ENCODE data around the gene SYT11. TPM values are rescaled to one million over a fixed set of nuclear protein-coding genes. Genes with fewer than 3 reads are reported as not detected.

SYT11 gene
- polyA plus RNA-seq, 1 experiment = 49.0 TPM

- ChIA-PET CTCF (interaction anchor here (1.2 to 1.7 kb wide), 3 partner anchors 58 to 682 kb away, joined by 4 to 6 read pairs (median 5); no protein-coding TSS in a partner anchor), POLR2A (no interaction called here)
- H3K27ac ChIP-seq (ENCODE audit: low read depth, low read length) = no peak overlapping the region
- no peaks in the 10 kb centered on the region; the same call in 1 of the 2 replicates for H3K9me3 ChIP-seq (ENCODE audit: control insufficient read depth, insufficient read depth, low read length)
- H3K4me3 ChIP-seq (ENCODE audit: low read depth, low read length) = peak overlapping the region; percentile 43
- no peak for TF ChIP-seq CTCF (IDR thresholded peaks at IDR 0.05; ENCODE audit: low read depth, low read length)
- no peaks in the 10 kb centered on the region for H3K27me3 ChIP-seq (ENCODE audit: control insufficient read depth, insufficient read depth, low read length)
- no peak for DNase-seq (ENCODE audit: low read depth, low spot score)
These were observed 72.1 kb downstream of the SYT11 start for GRCh38 chr1:155931332-155932038.

- DNase-seq (ENCODE audit: low read depth, low spot score) = no peak
- no peak for TF ChIP-seq CTCF (IDR thresholded peaks at IDR 0.05; ENCODE audit: low read depth, low read length)
- H3K27ac ChIP-seq (ENCODE audit: low read depth, low read length) = no peak overlapping the region
- peak overlapping the region; percentile 43 for H3K4me3 ChIP-seq (ENCODE audit: low read depth, low read length)
- no peaks in the 10 kb centered on the region for H3K27me3 ChIP-seq (ENCODE audit: control insufficient read depth, insufficient read depth, low read length)
- POLR2A ChIA-PET = no interaction called here
- CTCF ChIA-PET = interaction anchor here (1.1 to 2.5 kb wide), 4 partner anchors 58 to 682 kb away, joined by 3 to 12 read pairs (median 4); no protein-coding TSS in a partner anchor
- no peaks in the 10 kb centered on the region; the same call in 1 of the 2 replicates for H3K9me3 ChIP-seq (ENCODE audit: control insufficient read depth, insufficient read depth, low read length)
These were observed 72.7 kb downstream of the SYT11 start for GRCh38 chr1:155932081-155932480.

GRCh38 chr1:155932487-155932886 is 73.1 kb downstream of the SYT11 start:
- no peak for TF ChIP-seq CTCF (IDR thresholded peaks at IDR 0.05; ENCODE audit: low read depth, low read length)
- DNase-seq (ENCODE audit: low read depth, low spot score) = no peak
- ChIA-PET CTCF (interaction anchor here (1.1 to 2.5 kb wide), 4 partner anchors 58 to 683 kb away, joined by 3 to 12 read pairs (median 4); no protein-coding TSS in a partner anchor), POLR2A (interaction anchor here (0.6 kb wide), 1 partner anchor 70 kb away, joined by 3 read pairs; no protein-coding TSS in a partner anchor)
- Histone ChIP-seq H3K9me3 (ENCODE audit: control insufficient read depth, insufficient read depth, low read length) (no peaks in the 10 kb centered on the region; the same call in 1 of the 2 replicates), H3K4me3 (ENCODE audit: low read depth, low read length) (peak overlapping the region; percentile 21), H3K27ac (ENCODE audit: low read depth, low read length) (no peak overlapping the region), H3K27me3 (ENCODE audit: control insufficient read depth, insufficient read depth, low read length) (no peaks in the 10 kb centered on the region)

- peak overlapping the region; percentile 97 for H3K4me3 ChIP-seq (ENCODE audit: low read depth, low read length)
- H3K9me3 ChIP-seq (ENCODE audit: control insufficient read depth, insufficient read depth, low read length) = no peaks in the 10 kb centered on the region; the same call in 1 of the 2 replicates
- no peaks in the 10 kb centered on the region for H3K27me3 ChIP-seq (ENCODE audit: control insufficient read depth, insufficient read depth, low read length)
- POLR2A ChIA-PET = interaction anchor here (0.7 to 1.7 kb wide), 7 partner anchors 10 to 148 kb away, joined by 3 to 8 read pairs (median 3); no protein-coding TSS in a partner anchor
- H3K27ac ChIP-seq (ENCODE audit: low read depth, low read length) = peak overlapping the region; percentile 77
- no peak for DNase-seq (ENCODE audit: low read depth, low spot score)
- no peak for TF ChIP-seq CTCF (IDR thresholded peaks at IDR 0.05; ENCODE audit: low read depth, low read length)
- CTCF ChIA-PET = interaction anchor here (0.7 to 2.5 kb wide), 2 partner anchors 15 to 56 kb away, joined by 6 to 12 read pairs; no protein-coding TSS in a partner anchor
These were observed 74.3 kb downstream of the SYT11 start for GRCh38 chr1:155933591-155934096.
